HepG2 (cell line): Measurements from ENCODE around the gene VSX1. TPM values are rescaled to one million over a fixed set of nuclear protein-coding genes. Genes with fewer than 3 reads are reported as not detected.
A peak's percentile ranks its signal among the peaks of the same experiment; 100 is the strongest.

Experiments
- BCL3 ChIP-seq: sonication (generic); formaldehyde crosslinking; IDR thresholded peaks from 2 replicates; pipeline ENCODE4 v1.5.1; 2020; ENCODE audit warnings: mild to moderate bottlenecking, missing genetic modification reagents, moderate library complexity
- MATR3 ChIP-seq: sonication (generic); formaldehyde crosslinking; IDR thresholded peaks from 2 replicates; pipeline ENCODE4 v1.4.0; 2020; ENCODE audit warnings: missing genetic modification reagents
- POLR2A ChIP-seq, 2 experiments: IDR thresholded peaks; 2 replicates each; pipeline ENCODE4 v1.6.1; 2011; ENCODE audit warnings: low read depth in 2 of 2, low read length in 2 of 2, mild to moderate bottlenecking in 1 of 2, moderate library complexity in 1 of 2; ENCODE audit not compliant: insufficient read depth in 1 of 2
- RBFOX2 ChIP-seq: fragments of 200-400 bp; formaldehyde crosslinking; IDR thresholded peaks from 2 replicates; pipeline ENCODE4 v1.6.1; 2017; ENCODE audit warnings: low read depth, mild to moderate bottlenecking, low read length
- SETDB1 ChIP-seq: sonication (generic); formaldehyde crosslinking; IDR thresholded peaks from 2 replicates; pipeline ENCODE4 v1.5.1; 2020; ENCODE audit warnings: missing genetic modification reagents, mild to moderate bottlenecking, borderline replicate concordance
- SMAD1 ChIP-seq: sonication (generic); formaldehyde crosslinking; IDR thresholded peaks from 2 replicates; pipeline ENCODE4 v1.4.0; 2020; ENCODE audit warnings: missing genetic modification reagents, low read depth, mild to moderate bottlenecking, borderline replicate concordance
- TRIM24 ChIP-seq: sonication (generic); formaldehyde crosslinking; IDR thresholded peaks from 2 replicates; pipeline ENCODE4 v1.8.0; 2022; ENCODE audit warnings: mild to moderate bottlenecking, missing genetic modification reagents
- ZNF430 ChIP-seq: sonication (generic); formaldehyde crosslinking; IDR thresholded peaks from 2 replicates; pipeline ENCODE4 v1.9.0; 2021; ENCODE audit warnings: mild to moderate bottlenecking, missing genetic modification reagents
- ZNF484 ChIP-seq: sonication (generic); formaldehyde crosslinking; IDR thresholded peaks from 2 replicates; pipeline ENCODE4 v1.5.1; 2020; ENCODE audit warnings: mild to moderate bottlenecking, low read depth, missing genetic modification reagents, borderline replicate concordance
- ZNF580 ChIP-seq: IDR thresholded peaks from 2 replicates; pipeline ENCODE4 v1.6.1; 2016; ENCODE audit warnings: low read depth, borderline replicate concordance
- ZNF672 ChIP-seq: sonication (generic); formaldehyde crosslinking; IDR thresholded peaks from 2 replicates; pipeline ENCODE4 v1.8.1; 2022; ENCODE audit warnings: missing genetic modification reagents
- ZNF788 ChIP-seq: sonication (generic); formaldehyde crosslinking; IDR thresholded peaks from 2 replicates; pipeline ENCODE4 v1.5.0; 2020; ENCODE audit warnings: mild to moderate bottlenecking, missing genetic modification reagents, borderline replicate concordance
- polyA plus RNA-seq, 8 experiments: library from polyadenylated mRNA; depleted of rRNA in 3 of 8; stranded (reverse) in 7 of 8; unstranded in 1 of 8; fragments of >200 nt; fragmentation: Illumina TruSeq in 4 of 8; extraction: Trizol in 4 of 8; gene quantifications; 2 replicates each; pipeline versions ENCODE4 v1.2.1 to v1.2.3, GENCODE V29; 2011 to 2016; ENCODE audit warnings: low read depth in 4 of 8, missing spikeins in 1 of 8, mixed read lengths in 1 of 8; ENCODE audit not compliant: insufficient read depth in 1 of 8
- total RNA-seq, 5 experiments: library from RNA; depleted of rRNA; stranded (reverse); fragments of >200 nt; fragmentation: Illumina TruSeq; extraction: Trizol; gene quantifications; 2 replicates each; pipeline ENCODE4 v1.2.3, GENCODE V29; 2016; ENCODE audit warnings: low read depth in 1 of 5
- TF ChIP-seq, protein P1 (sequence below): sonication (generic); formaldehyde crosslinking; IDR thresholded peaks from 2 replicates; pipeline ENCODE4 v1.5.0; 2020; ENCODE audit warnings: mild to moderate bottlenecking, missing genetic modification reagents, borderline replicate concordance

Gene VSX1
- total and polyA plus RNA-seq, 2 of the 13 experiments (the other 11 are each of a cell fraction or from before 2014, with no cell fraction given), result 0.04 TPM; not detected in 1

DNA sequence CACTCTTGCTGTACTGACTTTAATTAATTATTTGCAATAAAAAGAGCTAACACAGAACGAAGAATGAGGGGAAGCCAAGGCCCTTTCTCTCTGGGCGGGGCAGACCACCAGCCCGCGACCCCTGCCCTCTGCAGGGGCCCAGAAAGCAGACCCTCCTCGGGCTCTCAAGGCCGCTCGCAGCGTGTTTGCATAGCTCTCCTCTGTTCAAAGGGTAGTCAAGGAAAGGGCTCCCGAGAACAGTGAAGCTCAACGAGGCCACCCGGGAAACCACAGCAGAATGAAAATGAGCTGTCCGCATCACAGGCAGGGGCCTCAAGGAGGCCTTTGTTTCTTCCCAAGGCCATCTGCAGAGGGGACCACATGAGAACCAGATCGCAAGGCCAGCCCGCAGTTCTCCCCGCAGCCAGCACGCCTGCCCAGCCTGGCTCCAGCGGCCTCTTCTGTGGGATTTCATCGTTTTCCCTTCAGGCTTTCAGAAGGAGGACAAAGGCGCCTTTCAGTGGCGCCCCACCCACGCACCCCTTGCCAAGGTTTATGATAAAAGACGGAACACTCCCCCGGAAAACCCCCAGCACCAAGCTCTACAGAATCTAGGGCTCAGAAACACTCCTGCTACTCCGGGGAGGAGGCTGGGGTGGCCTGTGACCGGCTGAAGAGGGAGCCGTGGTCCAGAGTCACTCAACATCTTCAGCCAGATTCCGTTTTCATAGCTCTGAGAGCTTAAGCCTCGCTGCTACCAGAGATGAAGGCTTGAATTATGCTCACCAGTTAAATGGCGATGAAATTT, 49.3 kb downstream of the VSX1 start (continued):
- TF ChIP-seq SMAD1 (CRISPR knock-in tag), result no peak; the same call in 1 of the 2 replicates
- TF ChIP-seq BCL3 (CRISPR knock-in tag), result no peak
- 0 out of 2 replicates have a peak, but pooled peaks have one; percentile 25 for TF ChIP-seq ZNF430
- TF ChIP-seq ZNF484 (CRISPR knock-in tag), result no peak
- TF ChIP-seq RBFOX2, result peak; percentile 37; the same call in 1 of the 2 replicates
- TF ChIP-seq ZNF788 (CRISPR knock-in tag), result peak; percentile 88; the same call in 1 of the 2 replicates
- TF ChIP-seq ZNF672 (CRISPR knock-in tag), result no peak
- TF ChIP-seq MATR3 (CRISPR knock-in tag), result no peak
- no peak for TF ChIP-seq TRIM24 (CRISPR knock-in tag)
- TF ChIP-seq, protein P1, sequence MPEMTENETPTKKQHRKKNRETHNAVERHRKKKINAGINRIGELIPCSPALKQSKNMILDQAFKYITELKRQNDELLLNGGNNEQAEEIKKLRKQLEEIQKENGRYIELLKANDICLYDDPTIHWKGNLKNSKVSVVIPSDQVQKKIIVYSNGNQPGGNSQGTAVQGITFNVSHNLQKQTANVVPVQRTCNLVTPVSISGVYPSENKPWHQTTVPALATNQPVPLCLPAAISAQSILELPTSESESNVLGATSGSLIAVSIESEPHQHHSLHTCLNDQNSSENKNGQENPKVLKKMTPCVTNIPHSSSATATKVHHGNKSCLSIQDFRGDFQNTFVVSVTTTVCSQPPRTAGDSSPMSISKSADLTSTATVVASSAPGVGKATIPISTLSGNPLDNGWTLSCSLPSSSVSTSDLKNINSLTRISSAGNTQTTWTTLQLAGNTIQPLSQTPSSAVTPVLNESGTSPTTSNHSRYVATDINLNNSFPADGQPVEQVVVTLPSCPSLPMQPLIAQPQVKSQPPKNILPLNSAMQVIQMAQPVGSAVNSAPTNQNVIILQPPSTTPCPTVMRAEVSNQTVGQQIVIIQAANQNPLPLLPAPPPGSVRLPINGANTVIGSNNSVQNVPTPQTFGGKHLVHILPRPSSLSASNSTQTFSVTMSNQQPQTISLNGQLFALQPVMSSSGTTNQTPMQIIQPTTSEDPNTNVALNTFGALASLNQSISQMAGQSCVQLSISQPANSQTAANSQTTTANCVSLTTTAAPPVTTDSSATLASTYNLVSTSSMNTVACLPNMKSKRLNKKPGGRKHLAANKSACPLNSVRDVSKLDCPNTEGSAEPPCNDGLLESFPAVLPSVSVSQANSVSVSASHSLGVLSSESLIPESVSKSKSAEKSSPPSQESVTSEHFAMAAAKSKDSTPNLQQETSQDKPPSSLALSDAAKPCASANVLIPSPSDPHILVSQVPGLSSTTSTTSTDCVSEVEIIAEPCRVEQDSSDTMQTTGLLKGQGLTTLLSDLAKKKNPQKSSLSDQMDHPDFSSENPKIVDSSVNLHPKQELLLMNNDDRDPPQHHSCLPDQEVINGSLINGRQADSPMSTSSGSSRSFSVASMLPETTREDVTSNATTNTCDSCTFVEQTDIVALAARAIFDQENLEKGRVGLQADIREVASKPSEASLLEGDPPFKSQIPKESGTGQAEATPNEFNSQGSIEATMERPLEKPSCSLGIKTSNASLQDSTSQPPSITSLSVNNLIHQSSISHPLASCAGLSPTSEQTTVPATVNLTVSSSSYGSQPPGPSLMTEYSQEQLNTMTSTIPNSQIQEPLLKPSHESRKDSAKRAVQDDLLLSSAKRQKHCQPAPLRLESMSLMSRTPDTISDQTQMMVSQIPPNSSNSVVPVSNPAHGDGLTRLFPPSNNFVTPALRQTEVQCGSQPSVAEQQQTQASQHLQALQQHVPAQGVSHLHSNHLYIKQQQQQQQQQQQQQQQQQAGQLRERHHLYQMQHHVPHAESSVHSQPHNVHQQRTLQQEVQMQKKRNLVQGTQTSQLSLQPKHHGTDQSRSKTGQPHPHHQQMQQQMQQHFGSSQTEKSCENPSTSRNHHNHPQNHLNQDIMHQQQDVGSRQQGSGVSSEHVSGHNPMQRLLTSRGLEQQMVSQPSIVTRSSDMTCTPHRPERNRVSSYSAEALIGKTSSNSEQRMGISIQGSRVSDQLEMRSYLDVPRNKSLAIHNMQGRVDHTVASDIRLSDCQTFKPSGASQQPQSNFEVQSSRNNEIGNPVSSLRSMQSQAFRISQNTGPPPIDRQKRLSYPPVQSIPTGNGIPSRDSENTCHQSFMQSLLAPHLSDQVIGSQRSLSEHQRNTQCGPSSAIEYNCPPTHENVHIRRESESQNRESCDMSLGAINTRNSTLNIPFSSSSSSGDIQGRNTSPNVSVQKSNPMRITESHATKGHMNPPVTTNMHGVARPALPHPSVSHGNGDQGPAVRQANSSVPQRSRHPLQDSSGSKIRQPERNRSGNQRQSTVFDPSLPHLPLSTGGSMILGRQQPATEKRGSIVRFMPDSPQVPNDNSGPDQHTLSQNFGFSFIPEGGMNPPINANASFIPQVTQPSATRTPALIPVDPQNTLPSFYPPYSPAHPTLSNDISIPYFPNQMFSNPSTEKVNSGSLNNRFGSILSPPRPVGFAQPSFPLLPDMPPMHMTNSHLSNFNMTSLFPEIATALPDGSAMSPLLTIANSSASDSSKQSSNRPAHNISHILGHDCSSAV (CRISPR knock-in tag), result no peak
- no peak; the same call in 1 of the 2 replicates for TF ChIP-seq ZNF580
- peak in 1 of 2 experiments; percentile 32; a peak in 1 of 4 replicates for TF ChIP-seq POLR2A (IDR thresholded peaks at IDR 0.05; ENCODE audit: insufficient read depth in 1 of 2, low read depth in 2 of 2, low read length in 2 of 2)
- no peak for TF ChIP-seq SETDB1 (CRISPR knock-in tag)
